HG02884 (cell line): Measurements from ENCODE around the gene FBXL17.

Source experiments
- ATAC-seq: cut with Tn5 transposase; IDR thresholded peaks from one replicate; pipeline ENCODE4 v1.9.1; 2021; ENCODE audit warnings: mild to moderate bottlenecking, moderate library complexity; ENCODE audit not compliant: unreplicated experiment

Gene FBXL17

DNA sequence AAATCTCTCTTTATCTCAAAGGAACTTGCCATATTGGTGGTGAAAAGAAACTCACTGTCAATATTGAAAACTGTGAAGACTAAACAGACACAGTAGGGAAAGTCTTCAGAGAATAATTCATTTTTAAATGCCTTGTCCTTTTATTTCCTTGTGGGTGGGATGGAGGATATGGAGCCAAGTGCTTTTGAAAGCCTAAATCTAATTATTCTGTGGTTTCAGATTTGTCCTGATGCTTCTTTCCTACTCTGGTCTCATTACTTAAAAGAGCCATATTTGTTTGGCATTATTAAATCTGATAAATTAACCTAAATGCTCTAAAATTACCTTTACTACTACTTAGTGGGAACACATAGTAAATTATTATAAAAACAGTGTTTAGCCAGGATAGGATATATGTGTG is 452.8 kb downstream of the FBXL17 start:
- no peak for ATAC-seq

DNA sequence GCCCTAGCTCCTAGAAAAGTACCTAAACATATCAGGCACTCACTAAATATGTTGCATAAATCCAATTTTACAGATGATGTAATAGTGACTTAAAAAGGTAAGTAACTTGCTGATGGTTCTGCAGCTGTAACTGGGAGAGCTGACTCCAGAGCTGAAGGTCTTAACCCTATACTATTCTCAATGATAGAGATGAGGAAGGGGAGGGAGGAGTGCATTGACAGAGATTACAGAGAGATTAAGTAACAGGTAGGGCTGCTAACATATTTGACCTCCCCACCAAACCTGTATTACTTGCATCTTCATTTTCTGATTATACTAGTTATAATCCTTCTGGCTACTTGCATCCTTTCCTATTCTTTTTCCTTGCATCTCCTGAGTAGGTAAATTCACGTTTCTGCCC is 455.8 kb downstream of the FBXL17 start:
- ATAC-seq = no peak

DNA sequence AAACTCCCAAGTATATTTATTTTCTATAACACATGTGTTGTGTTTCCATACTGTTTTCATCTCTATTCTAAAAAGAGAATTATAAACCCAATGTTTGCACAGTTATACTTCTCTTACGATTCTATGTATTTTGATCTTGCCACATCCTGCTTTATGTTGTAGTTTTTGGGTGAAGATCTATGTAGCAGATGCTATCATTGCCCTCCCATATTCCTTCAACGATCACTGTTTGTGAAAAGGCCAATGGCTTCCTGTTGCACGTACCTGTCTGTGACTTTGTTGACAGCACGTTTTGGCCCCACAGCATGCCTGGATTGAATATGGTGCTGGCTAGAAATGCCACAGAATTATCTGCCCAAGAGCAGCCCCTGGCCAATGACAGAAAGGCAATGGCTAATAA is 456.7 kb downstream of the FBXL17 start:
- no peak for ATAC-seq

DNA sequence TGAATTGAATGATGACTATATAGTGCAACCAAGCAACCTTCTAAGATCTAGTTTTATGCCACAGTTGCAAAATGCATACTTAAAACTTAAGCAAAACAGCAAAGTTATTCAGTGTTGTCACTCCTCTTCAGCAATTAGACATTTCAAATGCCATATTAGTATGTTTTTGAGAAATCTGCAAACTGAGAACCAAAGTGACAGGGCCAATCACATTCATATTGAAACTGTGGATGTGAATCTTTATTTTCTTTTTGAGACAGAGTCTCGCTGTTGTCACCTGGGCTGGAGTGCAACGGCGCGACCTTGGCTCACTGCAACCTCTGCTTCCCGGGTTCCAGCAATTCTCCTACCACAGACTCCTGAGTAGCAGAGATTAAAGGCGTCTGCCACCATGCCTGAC is 461.9 kb downstream of the FBXL17 start:
- peak; percentile 88 for ATAC-seq

DNA sequence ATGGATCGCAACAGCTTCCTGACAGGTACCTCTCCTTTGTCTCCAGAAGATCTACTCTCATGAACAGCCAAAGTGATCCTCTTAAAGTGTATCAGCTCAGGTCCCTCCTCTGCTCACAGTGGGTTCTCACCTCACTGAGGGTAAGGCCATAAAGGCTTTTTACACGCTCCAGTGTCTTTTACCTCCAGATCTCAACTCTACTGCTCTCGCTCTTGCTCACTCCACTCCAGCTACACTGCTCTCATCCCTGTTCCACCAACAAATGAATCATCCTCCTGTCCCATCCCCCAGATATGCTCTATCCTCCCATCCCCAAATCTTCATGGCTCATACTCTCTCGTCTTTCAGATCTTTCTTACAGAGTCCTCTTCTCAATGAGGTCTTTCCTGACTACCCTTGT is 462.5 kb downstream of the FBXL17 start:
- ATAC-seq = no peak

DNA sequence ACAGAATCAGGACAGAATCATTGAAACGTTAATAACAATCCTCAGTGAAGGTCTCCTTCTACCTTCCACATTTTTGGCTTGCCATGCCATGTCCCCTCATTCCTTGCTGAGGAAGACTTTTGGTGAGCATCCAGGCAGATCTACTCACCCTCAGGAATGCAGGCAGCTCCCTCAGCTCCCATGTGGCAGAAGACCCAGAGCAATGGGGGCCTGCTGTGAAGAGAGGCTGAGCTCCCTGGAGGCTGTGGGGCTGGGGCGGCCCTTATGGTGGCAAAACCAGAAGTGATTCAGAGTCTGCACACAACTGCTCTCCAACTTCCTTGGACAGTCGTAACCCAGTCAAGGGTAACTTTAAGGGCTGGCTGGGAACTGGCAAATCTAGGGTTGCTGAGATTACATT is 463.9 kb downstream of the FBXL17 start:
- ATAC-seq = no peak

DNA sequence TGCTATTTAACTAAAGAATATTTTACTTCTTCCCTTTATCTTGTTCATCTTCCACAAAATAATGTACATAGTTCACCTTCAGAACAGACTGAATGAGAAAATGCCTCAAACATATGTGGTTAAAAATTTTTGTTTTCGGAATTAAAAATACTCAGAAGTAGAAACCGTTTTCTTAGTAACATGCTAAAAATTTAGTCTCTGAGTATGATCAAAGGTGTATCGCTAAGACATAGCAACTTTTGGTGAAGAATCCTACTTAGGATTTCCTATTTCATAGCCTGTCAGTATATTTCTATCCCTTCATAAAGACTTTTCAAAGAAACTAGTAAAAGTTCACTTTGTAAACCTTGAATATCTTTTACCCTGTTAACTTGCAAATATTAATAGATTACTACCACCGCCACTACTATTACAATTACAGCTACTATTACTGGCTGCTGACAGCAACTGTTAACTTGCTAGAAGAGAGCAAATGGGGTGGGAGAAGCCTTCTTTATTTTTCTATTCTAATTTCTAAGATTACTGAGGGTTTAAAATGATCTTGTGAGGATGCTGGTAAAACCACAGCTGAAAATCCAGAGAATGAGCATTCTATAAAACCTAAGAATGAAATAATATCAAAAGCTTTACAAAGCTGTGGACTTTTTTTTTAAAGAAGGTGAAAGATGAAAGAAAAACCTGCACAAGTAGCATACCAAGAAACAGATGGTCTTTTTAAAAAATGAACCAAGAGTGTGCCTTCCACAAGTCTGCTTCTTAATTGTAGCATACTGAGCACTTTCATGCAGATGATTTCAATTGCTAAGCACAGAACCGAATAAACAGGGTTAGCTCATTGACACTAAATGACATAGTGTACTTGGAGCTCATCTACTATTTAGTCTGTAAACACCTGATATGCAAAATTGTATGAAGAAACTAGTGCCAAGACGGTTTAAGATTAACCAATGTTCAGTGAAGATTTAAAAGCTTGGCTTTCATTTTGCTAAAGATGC is 464.9 kb downstream of the FBXL17 start:
- ATAC-seq = no peak

DNA sequence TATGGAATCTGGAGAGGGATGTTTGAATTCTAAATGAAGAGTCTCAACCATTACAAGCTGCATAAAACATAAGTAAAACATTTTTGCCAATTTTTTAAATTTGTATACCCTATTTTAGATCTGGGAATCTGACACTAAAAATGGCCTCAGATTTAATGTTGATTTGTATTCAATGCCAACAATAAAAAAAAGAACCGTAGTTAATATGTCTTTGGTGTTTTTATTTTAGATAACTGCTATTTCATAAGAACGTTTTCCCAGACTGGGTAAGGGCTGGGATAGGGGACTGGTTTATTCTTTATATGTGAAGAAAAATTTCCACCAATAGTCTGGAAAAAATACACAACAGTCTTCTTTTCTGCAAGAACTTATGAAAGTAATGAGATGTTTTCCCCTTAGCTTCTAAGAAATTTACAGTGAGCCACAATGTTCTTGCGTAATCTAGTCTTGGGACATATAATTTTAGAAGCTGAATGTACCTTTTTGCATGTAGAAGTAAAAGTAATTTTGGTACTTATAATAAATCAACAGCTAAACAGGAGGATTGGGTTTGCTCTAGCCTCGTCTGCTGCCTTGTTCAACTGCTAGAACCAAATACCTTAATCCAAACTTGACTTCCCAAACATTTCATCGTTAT is 466.6 kb downstream of the FBXL17 start:
- no peak for ATAC-seq

DNA sequence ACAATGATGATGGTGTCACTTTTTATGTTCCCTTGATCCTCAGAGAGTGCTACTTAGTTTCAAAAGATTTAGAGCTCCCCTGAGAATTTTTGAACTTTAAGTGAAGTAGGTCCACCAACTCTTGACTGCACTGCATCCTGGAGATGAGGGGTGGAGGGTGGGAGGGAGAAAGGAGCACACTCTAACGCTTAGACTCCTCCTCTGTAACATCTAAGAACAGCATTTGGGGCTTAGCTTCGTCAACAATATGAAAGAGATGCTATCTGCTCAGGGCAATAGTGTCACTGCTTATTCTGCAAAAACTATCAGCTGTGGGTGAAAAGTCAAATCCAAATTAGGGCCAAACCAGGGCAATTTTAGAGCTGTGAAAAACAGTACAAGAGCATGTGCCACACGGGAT is 468.4 kb downstream of the FBXL17 start:
- no peak for ATAC-seq

DNA sequence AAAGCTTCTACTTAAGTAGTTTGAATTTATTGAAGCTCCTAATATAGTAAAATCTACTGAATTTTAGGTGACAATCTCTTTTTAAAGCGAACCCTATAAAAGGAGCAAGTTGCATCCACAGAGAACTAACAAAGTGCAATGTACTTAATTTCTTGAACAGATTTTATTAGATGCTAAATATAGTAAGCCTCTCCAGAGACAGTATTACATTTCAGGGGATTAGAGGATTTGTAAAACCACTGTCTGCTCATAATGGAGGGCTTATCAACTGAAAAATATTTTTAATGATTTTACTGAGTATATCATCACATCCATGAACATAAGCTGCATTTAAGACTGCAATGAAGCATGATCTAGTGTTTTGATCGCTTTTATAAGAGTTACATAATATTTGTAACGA is 481.2 kb downstream of the FBXL17 start:
- no peak for ATAC-seq

DNA sequence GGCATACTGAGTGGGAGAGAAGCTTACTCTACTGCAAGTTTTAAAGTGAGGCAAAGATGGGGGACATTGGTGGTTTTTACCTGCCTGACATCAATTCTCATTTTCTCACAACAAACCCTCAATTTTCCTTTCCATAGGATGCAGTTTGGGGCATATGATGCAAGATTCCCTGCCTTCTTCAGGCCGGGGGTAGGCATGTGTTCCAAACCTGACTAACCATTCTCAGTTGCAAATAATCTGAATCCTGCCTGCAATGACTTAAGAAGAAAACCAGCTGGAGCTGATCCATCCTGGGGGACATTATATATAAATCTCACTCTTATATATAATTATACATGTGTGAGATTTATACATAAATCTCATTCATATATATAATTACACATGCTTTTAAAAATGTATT is 487.5 kb downstream of the FBXL17 start:
- ATAC-seq = no peak

DNA sequence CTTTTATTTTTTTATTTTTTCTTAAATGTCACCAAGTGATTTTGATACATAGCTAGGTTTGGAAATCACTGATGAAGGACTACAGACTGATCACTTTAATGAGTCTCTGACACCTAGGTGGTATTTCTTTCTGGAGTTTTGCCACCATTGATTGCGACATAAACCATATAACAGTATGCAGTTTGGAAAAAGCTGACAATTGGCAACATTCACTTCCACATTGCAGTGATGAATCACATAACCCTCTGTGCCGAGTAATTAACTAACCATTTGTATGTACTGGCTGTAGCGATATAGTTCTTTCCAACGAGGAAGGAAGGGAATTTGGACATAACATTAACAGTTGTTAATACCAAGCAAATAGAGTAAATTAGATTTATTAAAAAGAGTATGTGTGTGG is 488.3 kb downstream of the FBXL17 start:
- no peak for ATAC-seq

DNA sequence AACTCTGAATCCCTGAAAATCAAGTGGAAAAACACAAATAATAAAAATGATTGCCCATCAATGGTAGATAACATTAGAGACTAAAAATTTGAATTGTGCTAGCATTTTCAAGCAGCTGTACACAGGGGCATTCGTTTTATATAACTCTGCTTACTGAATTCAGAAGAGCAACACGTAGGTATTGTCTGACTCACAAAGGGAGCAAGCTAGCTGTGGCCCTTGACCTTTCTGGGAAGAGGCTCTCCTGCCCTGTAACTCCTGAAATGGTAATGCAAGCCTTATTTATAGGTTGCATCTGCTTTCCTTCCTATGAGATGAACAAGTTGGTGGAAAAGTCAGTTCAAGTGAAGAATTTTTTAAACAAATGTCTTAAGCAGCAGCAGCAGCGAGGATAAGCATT is 492.5 kb downstream of the FBXL17 start:
- no peak for ATAC-seq

DNA sequence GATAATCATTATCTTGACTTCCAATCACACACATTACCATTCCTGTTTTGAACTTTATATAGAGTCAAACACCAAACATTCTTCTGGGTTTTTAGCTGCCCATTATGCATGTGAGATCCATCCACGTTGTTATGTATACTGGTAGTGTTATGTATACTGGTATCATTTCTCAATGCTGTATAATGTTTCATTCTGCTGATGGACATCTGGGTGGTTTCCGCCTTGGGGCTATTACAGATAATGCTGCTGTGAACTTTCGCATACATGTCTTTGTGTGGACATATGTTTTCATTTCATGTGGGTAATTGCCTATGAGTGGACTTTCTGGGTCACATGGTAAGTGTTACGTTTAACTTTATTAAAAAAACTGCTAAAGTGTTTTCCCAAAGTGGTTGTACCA is 493.4 kb downstream of the FBXL17 start:
- no peak for ATAC-seq

DNA sequence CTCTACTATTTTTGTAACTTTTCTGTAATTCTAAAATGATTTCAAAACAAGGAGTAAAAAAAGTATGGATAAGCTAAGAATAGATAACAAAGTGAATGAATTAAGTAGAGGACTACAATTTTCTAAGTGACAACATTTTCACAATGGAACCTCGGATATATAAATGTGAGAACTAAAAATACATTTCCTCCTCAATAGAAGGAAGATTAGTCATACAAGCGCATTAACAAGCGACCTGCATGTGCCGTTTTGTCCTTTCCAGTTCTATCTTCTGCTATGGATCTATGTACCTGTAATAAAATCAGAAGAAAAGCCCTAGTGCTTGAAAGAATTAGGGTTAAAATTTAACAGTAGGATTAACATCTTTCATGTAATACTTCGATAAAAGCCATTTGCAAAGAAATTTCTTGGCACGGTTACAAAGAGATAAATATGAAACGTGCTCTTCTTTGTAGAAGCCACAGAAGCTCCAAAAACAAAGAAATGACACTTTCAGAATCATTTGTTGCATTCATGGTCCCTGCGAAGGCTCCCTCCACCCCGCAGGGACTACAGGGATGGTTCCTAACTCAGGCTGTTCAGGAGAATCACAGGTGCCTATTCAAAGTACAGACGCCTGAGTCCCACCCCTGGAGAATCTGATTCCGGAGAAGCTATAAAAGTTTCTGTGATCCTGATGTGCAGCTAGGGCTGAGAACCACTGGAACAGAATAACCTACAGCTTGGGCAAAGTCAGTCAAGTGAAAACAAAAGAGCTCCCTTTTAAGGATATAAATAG is 494.5 kb downstream of the FBXL17 start:
- no peak for ATAC-seq

DNA sequence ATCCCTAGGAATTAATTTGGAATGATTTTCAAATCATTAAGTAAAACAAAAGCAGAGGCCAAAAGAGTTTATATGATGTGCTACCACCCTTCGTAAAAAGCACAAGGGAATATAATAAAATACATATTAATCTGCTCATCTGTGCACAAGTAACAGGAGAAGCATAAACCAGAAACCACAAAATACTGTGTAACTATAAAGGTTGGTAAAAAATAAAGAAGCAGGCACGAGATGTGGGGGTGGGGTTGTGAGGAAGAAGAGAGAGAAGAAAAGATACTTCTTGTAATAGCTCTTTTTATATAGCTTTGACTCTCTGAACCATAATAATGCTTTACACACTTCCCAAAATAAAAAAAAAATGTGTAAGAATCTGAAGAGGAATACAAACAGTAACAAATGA is 496.3 kb downstream of the FBXL17 start:
- ATAC-seq = no peak

DNA sequence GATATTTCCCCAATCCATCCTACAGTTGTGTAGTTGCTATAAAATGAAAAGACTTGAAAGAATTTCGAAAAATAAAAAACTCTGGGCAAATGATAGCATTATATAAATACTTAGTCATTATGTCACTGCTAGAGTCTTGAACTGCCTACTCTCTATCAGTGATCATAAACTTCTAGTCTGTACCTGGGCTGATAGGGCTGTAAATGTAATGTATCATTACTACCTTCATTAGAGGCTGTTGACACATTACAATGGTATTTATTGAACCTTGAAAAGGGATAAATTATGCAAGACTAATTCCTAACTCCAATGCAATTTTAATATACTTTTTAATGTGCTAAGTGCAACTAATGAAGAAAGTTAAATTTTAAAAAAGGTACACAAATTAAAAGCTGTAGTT is 497.0 kb downstream of the FBXL17 start:
- ATAC-seq = no peak

DNA sequence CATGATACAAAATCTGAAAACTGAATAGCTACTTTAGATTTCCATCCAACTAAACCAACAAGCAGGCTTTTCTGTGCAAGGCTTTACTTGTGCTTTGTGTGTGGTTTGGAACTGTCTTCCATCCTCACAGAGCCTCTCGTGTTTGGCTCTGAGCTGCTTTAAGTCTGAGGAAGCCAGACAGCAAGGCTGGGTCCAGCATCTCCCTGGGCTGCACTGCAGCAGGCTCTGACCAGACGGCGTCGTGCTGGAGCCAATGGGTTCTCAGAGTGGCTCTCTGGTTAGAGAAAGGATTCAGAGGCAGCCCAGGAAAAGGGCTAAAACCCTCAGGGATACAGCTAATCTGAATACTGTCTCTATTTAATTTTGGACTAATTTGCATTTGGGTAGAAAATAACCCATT is 503.2 kb downstream of the FBXL17 start:
- no peak for ATAC-seq

DNA sequence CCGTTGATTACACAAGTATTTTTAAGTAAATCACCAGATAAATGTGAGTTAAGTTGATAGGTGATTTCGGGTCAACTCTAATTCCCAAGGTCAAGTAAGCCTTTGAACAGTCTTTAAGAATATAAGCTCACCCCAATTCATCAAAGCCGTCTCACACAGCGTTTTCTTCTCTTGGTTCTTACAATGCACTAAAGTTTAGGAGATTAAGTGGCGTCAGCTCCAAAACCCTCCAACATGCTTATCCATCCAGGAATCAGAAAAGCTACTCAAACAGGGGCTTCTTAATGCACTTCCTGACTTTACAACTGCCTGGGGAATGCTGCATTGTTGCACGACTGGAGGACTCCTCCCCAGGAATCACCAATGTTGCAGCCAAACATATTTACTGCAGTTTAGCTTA is 505.0 kb downstream of the FBXL17 start:
- ATAC-seq = no peak

DNA sequence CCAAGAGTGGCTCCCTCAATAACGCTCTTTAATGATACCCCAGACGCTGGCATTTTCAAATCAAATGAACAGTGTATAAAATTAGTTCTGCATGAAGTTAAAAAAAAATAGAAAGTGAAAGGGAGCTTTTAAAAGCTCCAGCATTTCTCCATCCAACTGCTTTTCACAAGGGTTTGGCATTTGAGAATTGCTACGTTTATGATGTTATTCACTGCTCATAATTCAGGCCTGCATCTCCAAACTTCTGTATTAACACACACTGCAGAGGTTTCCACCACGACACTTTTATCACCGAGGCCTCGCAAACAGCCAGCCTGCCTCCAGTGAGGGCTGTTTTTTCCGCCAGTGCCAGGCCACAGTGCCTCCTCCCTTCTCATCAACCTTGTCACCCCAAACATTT is 505.6 kb downstream of the FBXL17 start:
- ATAC-seq = no peak

DNA sequence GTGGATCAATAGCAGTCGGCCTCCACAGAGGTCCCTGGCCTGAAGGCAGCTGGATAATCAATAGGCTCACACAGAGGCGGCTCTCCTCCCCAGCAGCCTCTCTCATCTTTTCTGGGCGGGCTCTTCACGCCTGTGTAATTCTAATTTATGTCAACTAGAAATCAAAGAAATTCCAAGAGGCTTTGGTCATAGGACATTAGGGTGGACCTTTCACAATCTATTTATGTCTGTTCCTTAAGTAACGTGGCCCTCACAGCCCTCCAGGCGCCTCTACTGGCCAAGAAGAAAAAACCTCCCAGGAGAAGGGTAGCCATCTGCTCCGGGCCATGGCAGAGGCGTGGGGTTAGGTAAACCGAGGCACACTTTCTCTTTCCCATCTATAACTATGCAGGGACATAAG is 506.1 kb downstream of the FBXL17 start:
- ATAC-seq = no peak

DNA sequence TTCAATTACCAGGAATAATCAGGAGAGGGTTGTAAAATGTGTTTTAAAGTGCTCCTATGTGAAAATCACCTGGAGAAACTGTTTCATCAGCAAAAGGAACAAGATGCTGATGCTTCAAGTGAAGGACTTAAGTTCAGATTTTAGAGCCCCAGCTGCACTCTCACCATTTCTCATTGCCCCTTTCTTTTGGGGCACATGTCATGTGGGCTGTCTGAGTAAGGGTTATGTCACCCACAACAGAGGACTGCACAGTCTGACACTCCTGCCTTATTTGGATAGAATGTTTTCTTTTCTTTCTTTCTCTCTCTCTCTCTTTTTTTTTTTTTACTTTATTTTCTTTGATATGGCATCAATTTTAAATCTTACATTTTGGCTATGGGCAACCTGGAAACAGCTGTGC is 507.1 kb downstream of the FBXL17 start:
- no peak for ATAC-seq
